ENCODE measurements around the gene MPZL2.
A peak's percentile ranks its signal among the peaks of the same experiment; 100 is the strongest.

Gene MPZL2

DNA sequence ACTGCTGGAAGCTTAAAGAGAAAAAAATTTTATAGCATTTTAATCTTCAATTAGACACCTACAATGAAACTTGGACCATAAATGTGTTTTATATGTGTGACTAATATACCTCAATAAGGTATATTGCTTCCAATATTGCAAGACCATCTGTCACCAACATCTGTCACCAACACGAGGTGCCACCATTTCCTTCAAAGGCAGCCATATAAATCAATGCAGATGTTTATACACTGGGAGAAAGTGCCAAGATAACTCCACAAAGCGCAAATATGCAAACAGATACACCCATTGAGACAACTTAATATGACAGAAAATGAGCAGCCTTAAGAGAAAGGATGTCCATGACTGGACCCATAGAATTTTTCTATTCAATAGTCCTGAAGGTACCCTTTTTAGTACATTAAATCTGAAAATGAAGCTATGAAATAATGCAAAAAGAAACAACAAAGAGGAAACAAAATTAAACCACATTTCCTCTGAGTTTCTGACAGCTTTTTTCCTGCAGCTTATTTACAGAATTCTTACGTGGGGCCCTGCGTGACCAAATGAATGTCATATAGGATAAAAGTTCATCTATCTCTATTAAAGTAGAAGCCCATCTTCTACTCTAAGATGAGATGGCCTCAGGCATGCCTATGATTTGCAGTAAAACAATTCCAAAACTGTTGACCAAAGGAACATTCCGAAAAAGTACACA is 24.4 kb downstream of the MPZL2 start:
- no peak overlapping the region for H3K4me3 ChIP-seq (replicated peaks; ENCODE audit: insufficient read depth, low read length)
- peak overlapping the region; percentile 85 for H3K27ac ChIP-seq (replicated peaks)
- TF ChIP-seq, protein P1, sequence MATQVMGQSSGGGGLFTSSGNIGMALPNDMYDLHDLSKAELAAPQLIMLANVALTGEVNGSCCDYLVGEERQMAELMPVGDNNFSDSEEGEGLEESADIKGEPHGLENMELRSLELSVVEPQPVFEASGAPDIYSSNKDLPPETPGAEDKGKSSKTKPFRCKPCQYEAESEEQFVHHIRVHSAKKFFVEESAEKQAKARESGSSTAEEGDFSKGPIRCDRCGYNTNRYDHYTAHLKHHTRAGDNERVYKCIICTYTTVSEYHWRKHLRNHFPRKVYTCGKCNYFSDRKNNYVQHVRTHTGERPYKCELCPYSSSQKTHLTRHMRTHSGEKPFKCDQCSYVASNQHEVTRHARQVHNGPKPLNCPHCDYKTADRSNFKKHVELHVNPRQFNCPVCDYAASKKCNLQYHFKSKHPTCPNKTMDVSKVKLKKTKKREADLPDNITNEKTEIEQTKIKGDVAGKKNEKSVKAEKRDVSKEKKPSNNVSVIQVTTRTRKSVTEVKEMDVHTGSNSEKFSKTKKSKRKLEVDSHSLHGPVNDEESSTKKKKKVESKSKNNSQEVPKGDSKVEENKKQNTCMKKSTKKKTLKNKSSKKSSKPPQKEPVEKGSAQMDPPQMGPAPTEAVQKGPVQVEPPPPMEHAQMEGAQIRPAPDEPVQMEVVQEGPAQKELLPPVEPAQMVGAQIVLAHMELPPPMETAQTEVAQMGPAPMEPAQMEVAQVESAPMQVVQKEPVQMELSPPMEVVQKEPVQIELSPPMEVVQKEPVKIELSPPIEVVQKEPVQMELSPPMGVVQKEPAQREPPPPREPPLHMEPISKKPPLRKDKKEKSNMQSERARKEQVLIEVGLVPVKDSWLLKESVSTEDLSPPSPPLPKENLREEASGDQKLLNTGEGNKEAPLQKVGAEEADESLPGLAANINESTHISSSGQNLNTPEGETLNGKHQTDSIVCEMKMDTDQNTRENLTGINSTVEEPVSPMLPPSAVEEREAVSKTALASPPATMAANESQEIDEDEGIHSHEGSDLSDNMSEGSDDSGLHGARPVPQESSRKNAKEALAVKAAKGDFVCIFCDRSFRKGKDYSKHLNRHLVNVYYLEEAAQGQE (IDR thresholded peaks at IDR 0.05; ENCODE audit: insufficient replicate concordance, low read depth): no peak
- TF ChIP-seq CTCF (IDR thresholded peaks at IDR 0.05; ENCODE audit: insufficient read depth, low read length): no peak
- TF ChIP-seq SPI1 (IDR thresholded peaks at IDR 0.05; ENCODE audit: borderline replicate concordance, low read depth): no peak
- TF ChIP-seq GABPA (IDR thresholded peaks at IDR 0.05; ENCODE audit: low read depth): no peak
- TF ChIP-seq POLR2AphosphoS5 (IDR thresholded peaks at IDR 0.05; ENCODE audit: low read depth): no peak
- H3K27me3 ChIP-seq (ENCODE audit: insufficient read depth, poor library complexity, severe bottlenecking): no peaks in the 10 kb centered on the region
- DNase-seq (ENCODE audit: low read depth in 1 of 2, low spot score in 1 of 2): no peak

- H3K4me3 ChIP-seq (replicated peaks; ENCODE audit: insufficient read depth, low read length): no peak overlapping the region
Observed at GRCh38 chr11:118238929-118239328, 25.2 kb downstream of the MPZL2 start.

DNA sequence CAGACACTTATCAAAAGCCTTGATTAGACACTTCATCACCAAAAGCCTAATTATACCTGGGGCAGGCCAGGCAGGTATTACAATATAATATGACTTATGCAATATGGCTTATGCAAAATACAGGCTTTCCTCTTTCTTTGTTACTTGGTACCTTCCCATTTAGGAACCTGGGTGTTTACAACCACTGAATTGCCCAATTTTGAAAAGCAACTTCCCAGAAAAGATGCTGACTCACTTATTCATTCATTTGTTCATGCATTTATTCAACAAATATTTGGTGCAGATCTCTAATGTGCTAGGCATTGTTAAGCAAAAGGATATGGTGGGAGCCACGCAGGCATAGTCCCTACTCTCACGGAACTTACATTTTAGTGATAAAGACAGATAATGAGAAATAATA is 25.7 kb downstream of the MPZL2 start:
- Histone ChIP-seq H3K27ac (replicated peaks) (peak overlapping the region; percentile 85), H3K27me3 (ENCODE audit: insufficient read depth, poor library complexity, severe bottlenecking) (no peaks in the 10 kb centered on the region), H3K4me3 (replicated peaks; ENCODE audit: insufficient read depth, low read length) (no peak overlapping the region)
- DNase-seq (ENCODE audit: low read depth in 1 of 2, low spot score in 1 of 2): peak; percentile 69 to 91
- TF ChIP-seq GABPA (IDR thresholded peaks at IDR 0.05; ENCODE audit: low read depth) (no peak), SPI1 (IDR thresholded peaks at IDR 0.05; ENCODE audit: borderline replicate concordance, low read depth) (peak; percentile 51; the same call in 1 of the 2 replicates)

More at GRCh38 chr11:118238929-118239328, 25.2 kb downstream of the MPZL2 start:
- Histone ChIP-seq H3K27ac (replicated peaks) (peak overlapping the region; percentile 85), H3K27me3 (ENCODE audit: insufficient read depth, poor library complexity, severe bottlenecking) (no peaks in the 10 kb centered on the region)
- TF ChIP-seq CTCF (IDR thresholded peaks at IDR 0.05; ENCODE audit: insufficient read depth, low read length) (no peak), POLR2AphosphoS5 (IDR thresholded peaks at IDR 0.05; ENCODE audit: low read depth) (no peak), GABPA (IDR thresholded peaks at IDR 0.05; ENCODE audit: low read depth) (no peak), SPI1 (IDR thresholded peaks at IDR 0.05; ENCODE audit: borderline replicate concordance, low read depth) (no peak)
- TF ChIP-seq, protein P1 (IDR thresholded peaks at IDR 0.05; ENCODE audit: insufficient replicate concordance, low read depth): no peak
- DNase-seq (ENCODE audit: low read depth in 1 of 2, low spot score in 1 of 2): peak; percentile 80 to 88

DNA sequence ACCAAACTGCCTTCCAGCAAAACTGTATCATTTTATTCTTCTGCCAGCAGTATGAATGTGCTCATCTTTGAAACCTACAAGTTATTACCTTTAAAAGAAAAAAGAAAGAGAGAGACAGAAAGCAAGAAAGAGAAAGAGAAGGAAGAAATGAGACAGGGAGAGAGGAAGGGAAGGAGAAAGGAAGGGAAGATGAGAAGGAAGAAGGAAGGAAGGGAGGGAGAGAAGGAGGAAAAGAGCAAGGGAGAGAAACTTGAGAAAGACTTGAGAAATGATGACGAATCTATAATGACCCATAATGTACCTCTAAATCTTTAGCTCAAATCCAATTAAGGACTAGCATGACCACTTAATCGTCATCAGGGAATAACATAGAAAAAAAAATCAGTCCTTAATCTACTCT is 27.9 kb downstream of the MPZL2 start:
- Histone ChIP-seq H3K4me3 (replicated peaks; ENCODE audit: insufficient read depth, low read length) (no peak overlapping the region), H3K27me3 (ENCODE audit: insufficient read depth, poor library complexity, severe bottlenecking) (no peaks in the 10 kb centered on the region), H3K27ac (replicated peaks) (no peak overlapping the region)
- DNase-seq (ENCODE audit: low read depth in 1 of 2, low spot score in 1 of 2): no peak
- TF ChIP-seq SPI1 (IDR thresholded peaks at IDR 0.05; ENCODE audit: borderline replicate concordance, low read depth) (no peak), GABPA (IDR thresholded peaks at IDR 0.05; ENCODE audit: low read depth) (no peak), POLR2AphosphoS5 (IDR thresholded peaks at IDR 0.05; ENCODE audit: low read depth) (no peak), CTCF (IDR thresholded peaks at IDR 0.05; ENCODE audit: insufficient read depth, low read length) (no peak)
- TF ChIP-seq, protein P1 (IDR thresholded peaks at IDR 0.05; ENCODE audit: insufficient replicate concordance, low read depth): no peak

Data from HL-60 (cell line).